Measurements from ENCODE around the gene KRAS.
A peak's percentile ranks its signal among the peaks of the same experiment; 100 is the strongest.

Gene KRAS

DNA sequence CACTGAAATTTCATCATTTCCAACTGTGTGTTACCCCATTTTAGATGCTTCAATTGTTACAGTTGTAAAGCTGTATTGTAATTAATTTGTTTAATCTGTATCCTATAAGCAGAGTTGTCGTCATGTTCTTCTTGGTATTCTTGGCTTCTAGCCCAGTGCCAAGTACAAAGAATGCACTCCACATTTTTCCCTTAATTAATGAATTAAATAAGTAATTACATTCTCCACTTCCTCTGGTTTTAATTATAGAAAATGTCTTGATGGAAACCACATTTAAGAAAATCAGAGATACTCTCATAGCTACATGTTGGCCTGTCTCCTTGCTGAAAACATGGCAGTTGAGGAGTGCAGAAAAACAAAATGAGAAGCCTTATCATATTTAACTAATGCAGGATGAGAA, 56.5 kb downstream of the KRAS start:
- Histone ChIP-seq H3K36me3 (replicated peaks; ENCODE audit: low read depth, low read length) (no peaks in the 10 kb centered on the region), H3K9me3 (ENCODE audit: insufficient read depth, low read length) (no peaks in the 10 kb centered on the region), H3K4me2 (ENCODE audit: low read length) (peak overlapping the region; percentile 80), H3K27me3 (ENCODE audit: low read depth, low read length) (no peaks in the 10 kb centered on the region), H3K27ac (ENCODE audit: low read length) (no peak overlapping the region), H3K4me3 (ENCODE audit: low read length) (peak overlapping the region; percentile 81), H4K20me1 (ENCODE audit: insufficient read depth, low read length) (no peaks in the 10 kb centered on the region), H3K79me2 (ENCODE audit: low read length) (no peaks in the 10 kb centered on the region), H3K4me1 (ENCODE audit: low read length) (peaks cover 18% of the 10 kb centered on the region), H2AFZ (ENCODE audit: low read depth, low read length) (no peak overlapping the region), H3K9ac (ENCODE audit: low read length) (no peak overlapping the region)
- TF ChIP-seq EZH2phosphoT487 (IDR thresholded peaks at IDR 0.05; ENCODE audit: low read depth): no peak
- TF ChIP-seq, protein P1, sequence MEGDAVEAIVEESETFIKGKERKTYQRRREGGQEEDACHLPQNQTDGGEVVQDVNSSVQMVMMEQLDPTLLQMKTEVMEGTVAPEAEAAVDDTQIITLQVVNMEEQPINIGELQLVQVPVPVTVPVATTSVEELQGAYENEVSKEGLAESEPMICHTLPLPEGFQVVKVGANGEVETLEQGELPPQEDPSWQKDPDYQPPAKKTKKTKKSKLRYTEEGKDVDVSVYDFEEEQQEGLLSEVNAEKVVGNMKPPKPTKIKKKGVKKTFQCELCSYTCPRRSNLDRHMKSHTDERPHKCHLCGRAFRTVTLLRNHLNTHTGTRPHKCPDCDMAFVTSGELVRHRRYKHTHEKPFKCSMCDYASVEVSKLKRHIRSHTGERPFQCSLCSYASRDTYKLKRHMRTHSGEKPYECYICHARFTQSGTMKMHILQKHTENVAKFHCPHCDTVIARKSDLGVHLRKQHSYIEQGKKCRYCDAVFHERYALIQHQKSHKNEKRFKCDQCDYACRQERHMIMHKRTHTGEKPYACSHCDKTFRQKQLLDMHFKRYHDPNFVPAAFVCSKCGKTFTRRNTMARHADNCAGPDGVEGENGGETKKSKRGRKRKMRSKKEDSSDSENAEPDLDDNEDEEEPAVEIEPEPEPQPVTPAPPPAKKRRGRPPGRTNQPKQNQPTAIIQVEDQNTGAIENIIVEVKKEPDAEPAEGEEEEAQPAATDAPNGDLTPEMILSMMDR (IDR thresholded peaks at IDR 0.05; ENCODE audit: low read depth, low read length): no peak

DNA sequence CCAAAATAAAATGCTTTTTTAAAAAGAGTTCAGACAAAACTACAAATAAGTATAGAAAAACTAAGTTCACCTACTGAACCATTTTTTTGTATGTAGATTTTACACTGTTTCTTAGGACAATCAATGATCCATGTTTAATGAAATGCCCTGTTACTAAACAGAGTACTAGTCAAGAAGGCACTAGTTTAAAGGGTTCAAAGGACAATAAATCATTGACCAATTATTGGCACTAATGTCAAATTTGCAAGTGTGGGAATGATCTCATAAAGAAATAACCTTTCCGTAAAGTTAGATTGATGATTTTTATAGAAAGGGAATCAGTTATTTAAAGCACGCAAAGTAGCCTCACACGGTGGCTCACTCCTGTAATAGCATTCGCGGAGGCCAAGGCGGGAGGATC, 59.9 kb downstream of the KRAS start:
- H3K9me3 ChIP-seq (ENCODE audit: insufficient read depth, low read length): no peaks in the 10 kb centered on the region
- no peak for TF ChIP-seq EZH2phosphoT487 (IDR thresholded peaks at IDR 0.05; ENCODE audit: low read depth)
- TF ChIP-seq, protein P1 (IDR thresholded peaks at IDR 0.05; ENCODE audit: low read depth, low read length): no peak
- no peaks in the 10 kb centered on the region for H3K36me3 ChIP-seq (replicated peaks; ENCODE audit: low read depth, low read length)
- no peaks in the 10 kb centered on the region for H3K27me3 ChIP-seq (ENCODE audit: low read depth, low read length)
- no peak overlapping the region for H3K4me3 ChIP-seq (ENCODE audit: low read length)
- no peak overlapping the region for H3K9ac ChIP-seq (ENCODE audit: low read length)
- H3K4me2 ChIP-seq (ENCODE audit: low read length): no peak overlapping the region
- peaks cover 21% of the 10 kb centered on the region for H3K4me1 ChIP-seq (ENCODE audit: low read length)
- no peaks in the 10 kb centered on the region for H3K79me2 ChIP-seq (ENCODE audit: low read length)
- no peak overlapping the region for H2AFZ ChIP-seq (ENCODE audit: low read depth, low read length)
- H4K20me1 ChIP-seq (ENCODE audit: insufficient read depth, low read length): no peaks in the 10 kb centered on the region
- H3K27ac ChIP-seq (ENCODE audit: low read length): no peak overlapping the region

DNA sequence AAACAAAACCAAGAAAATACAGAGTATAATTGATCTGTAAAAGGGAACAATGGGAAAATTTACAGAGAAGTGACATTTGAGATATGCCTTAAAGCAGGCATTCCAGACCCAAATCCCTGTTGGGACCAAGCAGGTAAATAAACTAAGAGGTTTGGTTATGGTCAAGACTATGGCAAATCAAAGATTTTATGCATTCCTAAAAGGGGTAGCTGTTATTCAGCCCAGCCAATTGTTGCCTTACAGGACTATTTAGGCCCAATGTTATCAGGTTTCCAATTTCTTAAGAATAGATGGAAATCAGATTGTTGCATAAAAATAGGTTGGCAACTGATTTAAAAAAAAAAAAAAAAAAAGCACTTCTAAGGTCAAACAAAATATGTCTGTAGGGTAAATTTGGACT, 61.1 kb downstream of the KRAS start:
- Histone ChIP-seq H3K36me3 (replicated peaks; ENCODE audit: low read depth, low read length) (no peaks in the 10 kb centered on the region), H3K27ac (ENCODE audit: low read length) (no peak overlapping the region), H3K4me3 (ENCODE audit: low read length) (no peak overlapping the region), H2AFZ (ENCODE audit: low read depth, low read length) (no peak overlapping the region), H3K9ac (ENCODE audit: low read length) (no peak overlapping the region), H4K20me1 (ENCODE audit: insufficient read depth, low read length) (no peaks in the 10 kb centered on the region), H3K27me3 (ENCODE audit: low read depth, low read length) (no peaks in the 10 kb centered on the region), H3K4me2 (ENCODE audit: low read length) (no peak overlapping the region), H3K79me2 (ENCODE audit: low read length) (no peaks in the 10 kb centered on the region), H3K4me1 (ENCODE audit: low read length) (peaks cover 20% of the 10 kb centered on the region), H3K9me3 (ENCODE audit: insufficient read depth, low read length) (no peaks in the 10 kb centered on the region)
- TF ChIP-seq, protein P1 (IDR thresholded peaks at IDR 0.05; ENCODE audit: low read depth, low read length): no peak
- no peak for TF ChIP-seq EZH2phosphoT487 (IDR thresholded peaks at IDR 0.05; ENCODE audit: low read depth)

DNA sequence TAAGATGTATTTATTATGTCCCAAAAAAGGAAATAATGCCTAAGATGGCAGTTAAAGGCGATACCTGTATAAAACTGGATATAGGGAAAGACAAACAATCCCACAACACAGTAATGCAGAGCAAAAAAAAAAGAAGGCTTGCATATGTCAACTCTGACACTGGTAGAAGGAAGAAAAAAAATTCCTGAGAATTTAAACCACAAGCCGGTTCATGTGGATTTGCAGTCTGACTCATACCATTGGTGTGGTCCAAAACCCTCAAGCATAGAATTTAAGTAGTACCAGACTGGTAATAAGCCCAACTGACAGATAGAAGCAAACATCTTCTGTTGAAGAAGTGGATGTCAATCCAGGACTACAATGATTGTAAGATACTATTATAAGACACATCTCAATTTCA, 62.9 kb downstream of the KRAS start:
- Histone ChIP-seq H4K20me1 (ENCODE audit: insufficient read depth, low read length) (no peaks in the 10 kb centered on the region), H2AFZ (ENCODE audit: low read depth, low read length) (no peak overlapping the region), H3K79me2 (ENCODE audit: low read length) (no peaks in the 10 kb centered on the region), H3K9ac (ENCODE audit: low read length) (no peak overlapping the region), H3K27ac (ENCODE audit: low read length) (no peak overlapping the region), H3K4me1 (ENCODE audit: low read length) (peaks cover 14% of the 10 kb centered on the region), H3K36me3 (replicated peaks; ENCODE audit: low read depth, low read length) (no peaks in the 10 kb centered on the region), H3K27me3 (ENCODE audit: low read depth, low read length) (no peaks in the 10 kb centered on the region), H3K9me3 (ENCODE audit: insufficient read depth, low read length) (no peaks in the 10 kb centered on the region), H3K4me2 (ENCODE audit: low read length) (no peak overlapping the region), H3K4me3 (ENCODE audit: low read length) (no peak overlapping the region)
- TF ChIP-seq, protein P1 (IDR thresholded peaks at IDR 0.05; ENCODE audit: low read depth, low read length): no peak
- TF ChIP-seq EZH2phosphoT487 (IDR thresholded peaks at IDR 0.05; ENCODE audit: low read depth): no peak
